ENCODE results near the gene ANKZF1. TPM values are rescaled to one million over a fixed set of nuclear protein-coding genes. Genes with fewer than 3 reads are reported as not detected.
"Not testable (repeated sequence)": the region's sequence is repeated elsewhere in the genome, so short reads cannot be mapped to it uniquely, and the experiment has no call there.

Gene ANKZF1
- total RNA-seq, 4 donors from 2014 or later: 31.8 to 57.6 (median 38.7) TPM

DNA sequence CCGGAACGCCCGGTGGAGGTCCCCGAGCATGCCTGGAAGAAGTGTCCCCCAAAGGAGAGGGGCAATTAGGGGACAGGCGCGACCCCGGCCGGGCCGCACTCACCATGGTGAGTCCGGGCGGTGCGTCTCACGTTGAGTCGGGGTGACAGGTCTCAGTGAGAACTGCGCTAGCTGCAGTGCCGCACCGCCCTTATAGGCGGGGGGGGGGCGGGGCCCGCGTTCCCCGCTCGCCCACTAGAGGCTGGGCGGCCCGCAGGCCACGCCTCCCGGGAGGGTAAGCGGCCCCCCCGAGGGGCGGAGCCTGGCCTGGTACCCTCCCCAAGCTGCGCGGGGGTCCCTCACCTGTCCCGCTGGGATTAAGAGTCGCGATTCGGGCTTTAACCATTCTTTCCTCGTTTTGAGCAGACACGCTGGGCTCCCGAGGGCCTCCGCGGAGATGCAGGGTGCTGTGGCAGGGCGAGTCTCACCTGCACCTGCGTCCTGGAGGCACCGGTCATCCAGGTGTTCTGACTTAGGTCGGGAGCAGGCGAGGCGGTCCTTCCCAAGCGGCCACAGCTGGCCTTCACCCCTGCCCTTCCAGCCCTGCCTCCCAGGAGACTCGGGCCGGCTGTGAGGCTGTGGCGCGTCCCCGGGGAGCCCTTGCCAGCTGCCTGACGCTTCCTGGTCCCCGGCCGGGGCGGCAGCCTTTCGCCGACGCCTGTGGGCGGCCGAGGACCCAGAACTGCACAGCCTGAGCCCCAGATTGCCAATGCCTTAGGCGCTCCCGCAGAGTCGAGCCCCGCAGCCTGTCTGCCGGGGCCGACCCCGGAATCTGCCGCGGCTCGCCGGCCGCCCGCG lies 24.4 kb downstream of the ANKZF1 start, which contains the start of gene TUBA4A:
Gene TUBA4A (minus strand): TSS at position 166 of the 837 bp plus-strand sequence. CDS start 60 bp downstream, at position 106.
- peak within 1 kb of the TSS; percentile 15 to 67 for H3K27ac ChIP-seq
- peaks cover 0 to 7% of the 10 kb centered on the region in 2 donors for H3K4me1 ChIP-seq
- no peaks in the 10 kb centered on the region for H3K36me3 ChIP-seq
- DNase-seq: peak; percentile 72 to 73
- H3K4me3 ChIP-seq: peak within 1 kb of the TSS; percentile 55 to 56
- H3K9me3 ChIP-seq: no peaks in the 10 kb centered on the region
- peaks cover 0 to 17% of the 10 kb centered on the region in 2 donors for H3K27me3 ChIP-seq
- TF ChIP-seq, protein P1, sequence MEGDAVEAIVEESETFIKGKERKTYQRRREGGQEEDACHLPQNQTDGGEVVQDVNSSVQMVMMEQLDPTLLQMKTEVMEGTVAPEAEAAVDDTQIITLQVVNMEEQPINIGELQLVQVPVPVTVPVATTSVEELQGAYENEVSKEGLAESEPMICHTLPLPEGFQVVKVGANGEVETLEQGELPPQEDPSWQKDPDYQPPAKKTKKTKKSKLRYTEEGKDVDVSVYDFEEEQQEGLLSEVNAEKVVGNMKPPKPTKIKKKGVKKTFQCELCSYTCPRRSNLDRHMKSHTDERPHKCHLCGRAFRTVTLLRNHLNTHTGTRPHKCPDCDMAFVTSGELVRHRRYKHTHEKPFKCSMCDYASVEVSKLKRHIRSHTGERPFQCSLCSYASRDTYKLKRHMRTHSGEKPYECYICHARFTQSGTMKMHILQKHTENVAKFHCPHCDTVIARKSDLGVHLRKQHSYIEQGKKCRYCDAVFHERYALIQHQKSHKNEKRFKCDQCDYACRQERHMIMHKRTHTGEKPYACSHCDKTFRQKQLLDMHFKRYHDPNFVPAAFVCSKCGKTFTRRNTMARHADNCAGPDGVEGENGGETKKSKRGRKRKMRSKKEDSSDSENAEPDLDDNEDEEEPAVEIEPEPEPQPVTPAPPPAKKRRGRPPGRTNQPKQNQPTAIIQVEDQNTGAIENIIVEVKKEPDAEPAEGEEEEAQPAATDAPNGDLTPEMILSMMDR (IDR thresholded peaks at IDR 0.05): peak in 3 of 4 experiments; percentile 27 to 35 (median 28)
- TF ChIP-seq POLR2A (IDR thresholded peaks at IDR 0.05): peak; percentile 88 to 97
- intact Hi-C loops (cut with DNase I; ENCODE audit: low total_unique reads): no loop called here

DNA sequence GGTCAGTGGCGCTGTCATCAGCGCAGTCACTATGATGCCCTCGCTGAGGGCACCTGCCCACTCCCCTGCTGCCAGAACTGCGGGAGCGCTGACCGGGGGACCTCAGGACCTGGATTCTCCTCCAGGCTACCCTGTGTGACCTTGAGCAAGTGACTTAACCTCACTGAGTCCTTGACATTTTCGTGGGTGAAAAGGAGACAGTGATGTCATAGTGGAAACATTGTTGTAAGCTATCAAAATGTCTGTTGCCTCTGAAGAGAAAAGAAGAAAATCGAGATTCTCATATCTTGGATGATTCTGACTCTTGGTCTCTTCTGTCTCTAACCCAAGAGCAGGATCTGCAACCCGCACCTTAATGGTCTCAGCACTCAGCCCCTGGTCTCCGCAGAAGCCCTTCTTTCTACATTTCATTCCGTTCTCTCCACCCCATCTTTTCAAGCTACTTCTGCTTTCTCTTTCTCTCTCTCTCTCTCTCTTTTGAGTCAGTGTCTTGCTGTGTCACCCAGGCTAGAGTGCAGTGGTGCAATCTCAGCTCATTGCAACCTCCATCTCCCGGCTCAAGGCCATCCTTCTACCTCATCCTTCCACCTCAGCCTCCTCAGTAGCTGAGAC lies 25.1 kb downstream of the ANKZF1 start:
- peak overlapping the region in 1 of 2 donors; percentile 67 for H3K27ac ChIP-seq
- peak overlapping the region; percentile 55 to 56 for H3K4me3 ChIP-seq
- H3K4me1 ChIP-seq: no peaks in the 10 kb centered on the region
- no peak for DNase-seq
- no peaks in the 10 kb centered on the region for H3K9me3 ChIP-seq
- intact Hi-C loops (cut with DNase I; ENCODE audit: low total_unique reads): no loop called here
- H3K36me3 ChIP-seq: no peaks in the 10 kb centered on the region
- H3K27me3 ChIP-seq: peaks cover 0 to 17% of the 10 kb centered on the region in 2 donors
- TF ChIP-seq, protein P1 (IDR thresholded peaks at IDR 0.05): no peak
- TF ChIP-seq POLR2A (IDR thresholded peaks at IDR 0.05): no peak

DNA sequence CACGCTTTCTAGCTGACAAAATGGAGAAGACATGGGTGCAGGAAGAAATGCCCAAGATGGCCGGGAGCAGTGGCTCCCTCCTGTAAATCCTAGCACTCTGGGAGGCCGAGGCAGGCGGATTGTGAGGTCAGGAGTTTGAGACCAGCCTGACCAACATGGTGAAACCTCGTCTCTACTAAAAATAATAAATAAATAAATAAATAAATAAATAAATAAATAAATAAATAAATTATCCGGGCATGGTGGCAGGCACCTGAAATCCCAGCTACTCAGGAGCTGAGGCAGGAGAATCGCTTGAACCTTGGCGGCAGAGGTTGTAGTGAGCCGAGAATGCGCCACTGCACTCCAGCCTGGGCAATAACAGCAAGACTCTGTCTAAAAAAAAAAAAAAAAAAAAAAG lies 29.3 kb downstream of the ANKZF1 start:
- H3K36me3 ChIP-seq; H3K9me3 ChIP-seq; DNase-seq; intact Hi-C loops (cut with DNase I; ENCODE audit: low total_unique reads); H3K4me1 ChIP-seq; H3K4me3 ChIP-seq; H3K27ac ChIP-seq: not testable (repeated sequence)
- H3K27me3 ChIP-seq: peaks cover 0 to 17% of the 10 kb centered on the region in 2 donors

DNA sequence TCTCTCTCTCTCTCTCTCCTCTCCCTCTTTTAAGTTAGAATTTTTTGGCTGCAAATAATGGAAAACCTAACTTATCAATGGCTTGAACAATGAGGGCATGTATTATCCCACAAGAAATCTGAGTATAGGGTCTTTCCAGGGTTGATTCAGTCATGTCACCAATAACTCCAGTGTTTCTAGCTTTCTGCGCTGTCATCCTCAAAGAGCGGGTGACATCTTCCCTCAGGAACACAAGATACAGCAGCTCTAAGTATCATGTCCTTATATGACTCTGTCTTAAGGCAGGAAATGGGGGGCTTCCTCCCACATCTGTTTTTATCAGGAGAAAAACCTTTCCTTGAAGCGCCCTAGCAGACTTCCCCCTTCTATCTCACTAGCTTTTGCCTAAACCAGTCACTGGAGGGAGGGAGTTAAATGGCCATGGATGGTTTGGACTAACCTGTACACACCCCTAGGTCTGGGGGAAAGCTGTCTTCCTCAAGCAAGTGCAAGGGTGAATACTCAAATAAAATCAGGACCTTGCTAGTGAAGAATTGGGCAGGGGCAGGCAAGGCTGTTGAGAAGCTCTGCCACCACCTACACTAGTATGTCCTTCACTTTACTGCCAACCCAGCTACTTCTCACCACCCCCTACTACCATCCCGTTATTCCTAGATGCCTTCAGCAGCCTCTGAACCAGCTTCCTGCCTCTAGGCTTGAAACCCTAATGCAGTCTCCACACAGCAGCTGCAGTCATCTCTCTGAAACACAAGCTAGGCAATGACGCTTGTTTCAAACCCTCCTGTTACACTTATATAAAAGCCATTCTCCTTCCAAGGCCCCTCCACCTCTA lies 31.6 kb downstream of the ANKZF1 start:
- H3K27me3 ChIP-seq: no peaks in the 10 kb centered on the region
- no peak for TF ChIP-seq POLR2A (IDR thresholded peaks at IDR 0.05)
- TF ChIP-seq, protein P1 (IDR thresholded peaks at IDR 0.05): no peak
- no peak overlapping the region for H3K4me3 ChIP-seq
- H3K9me3 ChIP-seq: no peaks in the 10 kb centered on the region
- intact Hi-C loops (cut with DNase I; ENCODE audit: low total_unique reads): no loop called here
- H3K4me1 ChIP-seq: no peaks in the 10 kb centered on the region
- no peak overlapping the region for H3K27ac ChIP-seq
- H3K36me3 ChIP-seq: no peaks in the 10 kb centered on the region
- no peak for DNase-seq

DNA sequence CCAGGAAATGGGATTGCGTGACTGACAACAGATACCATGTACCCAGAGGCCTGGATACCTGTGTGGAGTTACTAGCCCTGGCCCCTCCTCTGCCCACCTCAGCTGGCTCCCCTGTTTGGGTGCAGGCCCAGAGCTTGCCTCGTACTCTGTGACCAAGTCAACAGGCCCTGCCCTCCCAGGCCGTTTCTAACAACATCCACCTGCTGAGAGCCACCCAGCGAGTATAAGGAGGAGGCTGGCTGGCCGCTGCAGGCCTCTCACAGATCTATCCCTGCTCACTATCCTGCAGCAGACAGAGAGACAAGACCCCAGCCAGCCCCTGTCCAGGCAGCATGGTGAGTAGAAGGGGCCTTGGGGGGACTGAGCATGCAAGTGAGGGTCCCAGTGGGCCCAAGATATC lies 36.6 kb downstream of the ANKZF1 start:
- no peak overlapping the region for H3K27ac ChIP-seq
- TF ChIP-seq, protein P1 (IDR thresholded peaks at IDR 0.05): no peak
- no peak for TF ChIP-seq POLR2A (IDR thresholded peaks at IDR 0.05)
- DNase-seq: no peak
- H3K9me3 ChIP-seq: no peaks in the 10 kb centered on the region
- intact Hi-C loops (cut with DNase I; ENCODE audit: low total_unique reads): no loop called here
- H3K4me1 ChIP-seq: no peaks in the 10 kb centered on the region
- no peaks in the 10 kb centered on the region for H3K27me3 ChIP-seq
- no peak overlapping the region for H3K4me3 ChIP-seq
- H3K36me3 ChIP-seq: no peaks in the 10 kb centered on the region
